Measurements from ENCODE around the gene GM2A.

Gene GM2A

DNA sequence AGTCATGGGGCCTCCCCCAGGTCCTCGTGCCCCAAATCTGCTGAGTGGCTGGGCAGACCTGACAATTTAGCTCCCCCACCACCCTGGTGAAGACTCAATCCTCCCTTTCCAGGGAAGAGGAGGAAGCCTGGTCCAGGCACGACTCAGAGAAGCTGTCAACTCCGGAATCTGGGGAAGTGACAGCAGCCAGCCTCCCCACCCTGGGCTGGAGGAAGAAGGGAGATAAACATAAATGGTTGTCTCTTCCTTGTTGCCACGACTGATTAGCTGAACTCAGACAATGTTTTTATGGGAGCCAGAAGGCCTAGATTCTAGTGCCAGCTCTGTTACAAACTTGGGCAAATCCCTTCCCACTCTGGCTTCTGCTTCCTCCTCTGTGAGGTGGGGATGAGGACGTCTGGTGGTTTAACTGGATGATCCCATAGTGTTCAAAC, 44.5 kb upstream of the GM2A start:
- Histone ChIP-seq H4K20me1 (ENCODE audit: insufficient read depth, low read length) (no peaks in the 10 kb centered on the region), H3K9ac (ENCODE audit: low read length) (peak overlapping the region; percentile 66), H3K4me3 (ENCODE audit: low read depth, low read length, poor library complexity, severe bottlenecking) (peak overlapping the region; percentile 26), H2AFZ (ENCODE audit: low read length) (no peak overlapping the region), H3K9me2 (ENCODE audit: low read depth, low read length) (no peaks in the 10 kb centered on the region), H3F3A (ENCODE audit: insufficient read depth, low read length) (peaks cover 6% of the 10 kb centered on the region; the same call in 1 of the 2 replicates), H3K27ac (ENCODE audit: low read depth, low read length, poor library complexity, severe bottlenecking) (peak overlapping the region; percentile 98), H3K27me3 (ENCODE audit: insufficient read depth, low read length) (no peaks in the 10 kb centered on the region), H3K4me1 (ENCODE audit: insufficient read depth, low read length, severe bottlenecking) (peaks cover 80% of the 10 kb centered on the region), H3K9me3 (ENCODE audit: low read length) (no peaks in the 10 kb centered on the region), H3K36me3 (ENCODE audit: insufficient read depth, low read length) (peaks cover 40% of the 10 kb centered on the region), H3K79me2 (ENCODE audit: insufficient read depth, low read length) (peaks cover 33% of the 10 kb centered on the region), H3K4me2 (ENCODE audit: low read length) (peak overlapping the region; percentile 59)
- TF ChIP-seq EZH2 (IDR thresholded peaks at IDR 0.05; ENCODE audit: borderline replicate concordance, low read length), result no peak
- TF ChIP-seq, protein P1, sequence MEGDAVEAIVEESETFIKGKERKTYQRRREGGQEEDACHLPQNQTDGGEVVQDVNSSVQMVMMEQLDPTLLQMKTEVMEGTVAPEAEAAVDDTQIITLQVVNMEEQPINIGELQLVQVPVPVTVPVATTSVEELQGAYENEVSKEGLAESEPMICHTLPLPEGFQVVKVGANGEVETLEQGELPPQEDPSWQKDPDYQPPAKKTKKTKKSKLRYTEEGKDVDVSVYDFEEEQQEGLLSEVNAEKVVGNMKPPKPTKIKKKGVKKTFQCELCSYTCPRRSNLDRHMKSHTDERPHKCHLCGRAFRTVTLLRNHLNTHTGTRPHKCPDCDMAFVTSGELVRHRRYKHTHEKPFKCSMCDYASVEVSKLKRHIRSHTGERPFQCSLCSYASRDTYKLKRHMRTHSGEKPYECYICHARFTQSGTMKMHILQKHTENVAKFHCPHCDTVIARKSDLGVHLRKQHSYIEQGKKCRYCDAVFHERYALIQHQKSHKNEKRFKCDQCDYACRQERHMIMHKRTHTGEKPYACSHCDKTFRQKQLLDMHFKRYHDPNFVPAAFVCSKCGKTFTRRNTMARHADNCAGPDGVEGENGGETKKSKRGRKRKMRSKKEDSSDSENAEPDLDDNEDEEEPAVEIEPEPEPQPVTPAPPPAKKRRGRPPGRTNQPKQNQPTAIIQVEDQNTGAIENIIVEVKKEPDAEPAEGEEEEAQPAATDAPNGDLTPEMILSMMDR (IDR thresholded peaks at IDR 0.05; ENCODE audit: low read length), result no peak

DNA sequence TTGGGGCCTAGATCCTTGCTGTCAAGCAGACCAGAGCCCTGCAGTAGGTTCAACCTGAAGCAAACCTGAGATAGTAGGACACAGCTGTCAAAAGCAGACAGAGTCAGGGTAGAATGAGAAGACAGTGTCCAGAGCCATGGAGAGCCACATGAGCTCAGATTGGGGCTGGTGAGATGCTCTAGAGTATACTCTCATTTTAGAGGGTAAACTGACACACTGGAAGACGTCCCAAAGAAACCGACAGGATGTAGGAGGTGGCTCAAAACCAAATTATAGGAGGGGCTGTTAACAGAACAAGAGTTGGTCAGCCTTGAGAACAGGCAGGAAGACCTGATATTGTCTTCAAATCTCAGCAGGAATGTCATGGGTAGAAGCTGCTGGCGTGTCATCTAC, 40.6 kb upstream of the GM2A start:
- H3F3A ChIP-seq (ENCODE audit: insufficient read depth, low read length), result peaks cover 13% of the 10 kb centered on the region
- peaks cover 44% of the 10 kb centered on the region for H3K79me2 ChIP-seq (ENCODE audit: insufficient read depth, low read length)
- peak overlapping the region; percentile 84 for H3K9ac ChIP-seq (ENCODE audit: low read length)

DNA sequence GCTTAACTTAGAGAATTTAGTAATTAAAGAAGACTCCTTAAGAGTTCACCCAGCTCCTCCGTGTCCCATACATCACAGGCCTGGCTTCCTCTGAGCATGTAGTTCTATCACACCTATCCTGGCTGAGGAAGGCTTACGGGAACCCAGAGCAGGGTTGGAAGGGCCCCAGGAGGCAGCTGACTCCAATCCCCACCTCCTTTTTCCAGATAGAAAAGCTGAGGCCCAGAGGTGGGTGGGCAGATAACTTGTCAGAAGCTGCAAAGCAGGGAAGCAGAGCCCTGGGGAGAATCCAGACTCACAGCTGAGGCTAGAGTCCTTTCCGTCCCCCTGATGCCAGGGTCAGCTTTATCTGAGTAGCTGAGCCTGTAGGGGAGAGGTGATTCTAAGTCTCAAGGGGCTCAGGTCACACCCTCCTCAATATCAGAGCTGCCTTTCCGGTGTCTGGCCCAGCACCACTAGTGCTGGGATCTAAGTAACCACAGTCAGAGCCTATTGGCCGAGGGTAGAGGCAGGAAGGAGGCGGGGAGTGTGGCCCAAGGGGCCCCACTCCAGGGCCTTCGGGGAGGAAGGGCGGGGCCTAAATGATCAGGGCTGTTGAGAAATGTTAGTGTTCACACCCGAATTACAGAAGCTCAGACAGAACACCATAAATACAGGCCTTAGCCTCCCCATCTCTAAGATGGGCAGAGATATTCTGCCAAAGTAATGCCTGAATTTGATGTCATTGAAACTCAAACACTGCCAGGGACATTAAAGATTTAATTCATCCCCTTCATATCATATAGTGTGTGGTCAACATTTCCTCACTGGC, 39.0 kb upstream of the GM2A start:
- no peaks in the 10 kb centered on the region for H3K27me3 ChIP-seq (ENCODE audit: insufficient read depth, low read length)
- H3K36me3 ChIP-seq (ENCODE audit: insufficient read depth, low read length), result peaks cover 56% of the 10 kb centered on the region
- no peaks in the 10 kb centered on the region for H3K9me2 ChIP-seq (ENCODE audit: low read depth, low read length)
- peak overlapping the region; percentile 62 for H3K4me3 ChIP-seq (ENCODE audit: low read depth, low read length, poor library complexity, severe bottlenecking)
- H3K4me2 ChIP-seq (ENCODE audit: low read length), result peak overlapping the region; percentile 80
- peaks cover 13% of the 10 kb centered on the region for H3F3A ChIP-seq (ENCODE audit: insufficient read depth, low read length)
- peaks cover 45% of the 10 kb centered on the region for H3K79me2 ChIP-seq (ENCODE audit: insufficient read depth, low read length)
- H3K27ac ChIP-seq (ENCODE audit: low read depth, low read length, poor library complexity, severe bottlenecking), result peak overlapping the region; percentile 98
- H2AFZ ChIP-seq (ENCODE audit: low read length), result no peak overlapping the region
- H3K9ac ChIP-seq (ENCODE audit: low read length), result peak overlapping the region; percentile 84
- no peaks in the 10 kb centered on the region for H4K20me1 ChIP-seq (ENCODE audit: insufficient read depth, low read length)
- no peaks in the 10 kb centered on the region for H3K9me3 ChIP-seq (ENCODE audit: low read length)
- H3K4me1 ChIP-seq (ENCODE audit: insufficient read depth, low read length, severe bottlenecking), result peaks cover 98% of the 10 kb centered on the region
- no peak for TF ChIP-seq EZH2 (IDR thresholded peaks at IDR 0.05; ENCODE audit: borderline replicate concordance, low read length)
- TF ChIP-seq, protein P1 (IDR thresholded peaks at IDR 0.05; ENCODE audit: low read length), result no peak; the same call in 1 of the 2 replicates

More for the DNA sequence above, 40.6 kb upstream of the GM2A start:
- H3K4me2 ChIP-seq (ENCODE audit: low read length), result peak overlapping the region; percentile 77
- no peaks in the 10 kb centered on the region for H4K20me1 ChIP-seq (ENCODE audit: insufficient read depth, low read length)
- H3K27me3 ChIP-seq (ENCODE audit: insufficient read depth, low read length), result no peaks in the 10 kb centered on the region
- peak overlapping the region; percentile 98 for H3K27ac ChIP-seq (ENCODE audit: low read depth, low read length, poor library complexity, severe bottlenecking)
- TF ChIP-seq, protein P1 (IDR thresholded peaks at IDR 0.05; ENCODE audit: low read length), result no peak
- no peak for TF ChIP-seq EZH2 (IDR thresholded peaks at IDR 0.05; ENCODE audit: borderline replicate concordance, low read length)
- no peaks in the 10 kb centered on the region for H3K9me3 ChIP-seq (ENCODE audit: low read length)
- H3K36me3 ChIP-seq (ENCODE audit: insufficient read depth, low read length), result peaks cover 54% of the 10 kb centered on the region
- peak overlapping the region; percentile 62 for H3K4me3 ChIP-seq (ENCODE audit: low read depth, low read length, poor library complexity, severe bottlenecking)
- H2AFZ ChIP-seq (ENCODE audit: low read length), result no peak overlapping the region
- H3K4me1 ChIP-seq (ENCODE audit: insufficient read depth, low read length, severe bottlenecking), result peaks cover 97% of the 10 kb centered on the region
- H3K9me2 ChIP-seq (ENCODE audit: low read depth, low read length), result no peaks in the 10 kb centered on the region
